Measurements from ENCODE around the gene NUAK2. TPM values are rescaled to one million over a fixed set of nuclear protein-coding genes. Genes with fewer than 3 reads are reported as not detected.

NUAK2 gene
- total and polyA plus RNA-seq, 2 of the 8 experiments (the other 6 are each of a cell fraction or from before 2014, with no cell fraction given): 9.4 to 12.9 TPM

DNA sequence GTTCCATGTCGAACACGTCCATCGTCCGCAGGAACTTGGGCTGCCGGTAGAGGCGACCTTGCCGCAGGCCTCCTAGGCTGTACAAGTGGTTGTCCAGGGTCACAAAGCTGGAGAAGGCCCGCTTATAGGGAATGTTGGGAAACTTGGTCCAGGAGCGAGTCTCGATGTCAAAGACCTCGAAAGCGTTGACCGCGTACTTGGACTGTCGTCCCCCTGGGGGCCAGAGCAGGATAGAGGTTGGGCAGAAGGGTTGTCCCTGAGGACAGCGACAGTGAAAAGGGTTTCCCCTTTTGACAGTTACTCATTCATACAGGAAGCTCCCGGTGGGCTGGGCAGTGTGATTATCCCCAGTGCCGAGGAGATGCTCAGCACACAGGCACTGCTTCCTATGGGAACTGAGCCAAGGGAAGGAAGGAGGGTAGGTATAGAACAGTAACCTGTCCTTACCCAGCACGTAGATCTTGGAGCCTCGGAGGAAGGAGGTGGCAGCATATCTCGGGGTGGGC lies 17.7 kb upstream of the NUAK2 start:
- TF ChIP-seq USF2 (IDR thresholded peaks at IDR 0.05; ENCODE audit: low read length) (no peak), NRF1 (IDR thresholded peaks at IDR 0.05; ENCODE audit: low read depth, low read length) (no peak), KDM4A (IDR thresholded peaks at IDR 0.05; ENCODE audit: low read depth, low read length, severe bottlenecking) (no peak), TCF12 (IDR thresholded peaks at IDR 0.05; ENCODE audit: low read depth, low read length) (no peak), BCL11A (IDR thresholded peaks at IDR 0.05; ENCODE audit: low read depth in 2 of 2, low read length in 2 of 2) (no peak), CHD1 (IDR thresholded peaks at IDR 0.05; ENCODE audit: low read depth, low read length) (no peak), FOSL1 (IDR thresholded peaks at IDR 0.05; ENCODE audit: insufficient read depth, low read depth, low read length) (no peak), ATF2 (IDR thresholded peaks at IDR 0.05; ENCODE audit: low read length) (no peak)
- Histone ChIP-seq H3K36me3 (ENCODE audit: control insufficient read depth in 2 of 4, insufficient read depth in 4 of 4, low read length in 3 of 4) (no peaks in the 10 kb centered on the region), H3K9me3 (ENCODE audit: insufficient read depth in 2 of 2, low read depth in 1 of 2, low read length in 1 of 2) (peaks cover 0 to 4% of the 10 kb centered on the region in 2 experiments; a peak in 1 of 4 replicates), H3K9ac (replicated peaks in 1 of 4; ENCODE audit: extremely low read depth in 1 of 4, low read depth in 3 of 4, low read length in 3 of 4) (no peak overlapping the region), H3K27ac (ENCODE audit: low read depth, low read length) (no peak overlapping the region), H4K91ac (replicated peaks; ENCODE audit: insufficient read length, low read length) (peak overlapping the region; percentile 36), H3K56ac (replicated peaks; ENCODE audit: insufficient read length, low read depth, low read length) (no peak overlapping the region), H3K27me3 (replicated peaks in 1 of 4; ENCODE audit: control insufficient read depth in 3 of 4, extremely low read depth in 1 of 4, insufficient read depth in 3 of 4, low read length in 3 of 4) (peaks cover 11 to 23% (median 22%) of the 10 kb centered on the region in 4 experiments), H2BK5ac (ENCODE audit: low read depth, low read length) (no peak overlapping the region; the same call in 1 of the 2 replicates), H3K18ac (ENCODE audit: extremely low read depth, low read length) (no peak overlapping the region), H3K79me2 (ENCODE audit: control insufficient read depth in 1 of 2, insufficient read depth in 2 of 2, low read length in 2 of 2) (no peaks in the 10 kb centered on the region), H4K5ac (ENCODE audit: insufficient read length, low read depth, low read length) (no peak overlapping the region), H4K20me1 (replicated peaks in 1 of 2; ENCODE audit: control insufficient read depth in 1 of 2, insufficient read depth in 2 of 2, low read length in 2 of 2) (no peaks in the 10 kb centered on the region), H4K8ac (ENCODE audit: extremely low read depth, insufficient read depth, low read length) (no peak overlapping the region), H2AFZ (ENCODE audit: low read length) (no peak overlapping the region), H2BK15ac (ENCODE audit: low read length) (no peak overlapping the region), H3K23me2 (ENCODE audit: low read depth, low read length) (peaks cover 7% of the 10 kb centered on the region; the same call in 1 of the 2 replicates), H3K14ac (ENCODE audit: insufficient read length) (no peak overlapping the region), H3K4me2 (ENCODE audit: insufficient read depth in 1 of 2, low read depth in 2 of 2, low read length in 2 of 2) (no peak overlapping the region), H3K23ac (ENCODE audit: insufficient read length) (no peak overlapping the region), H2BK12ac (ENCODE audit: low read depth, low read length) (peak overlapping the region; percentile 90; the same call in 1 of the 2 replicates), H3K4me3 (ENCODE audit: extremely low read depth in 1 of 4, insufficient read depth in 2 of 4, low read depth in 3 of 4, low read length in 4 of 4) (no peak overlapping the region), H2BK20ac (ENCODE audit: low read length) (0 out of 2 replicates have a peak overlapping the region, but pooled peaks have one; percentile 64), H3K4ac (replicated peaks; ENCODE audit: insufficient read length, low read depth, low read length) (no peak overlapping the region), H3K4me1 (replicated peaks in 1 of 4; ENCODE audit: control insufficient read depth in 3 of 4, insufficient read depth in 4 of 4, low read length in 3 of 4) (peaks cover 0 to 9% (median 3%) of the 10 kb centered on the region in 4 experiments; a peak in 6 of 7 replicates), H3K79me1 (ENCODE audit: low read depth, low read length) (no peaks in the 10 kb centered on the region), H2AK5ac (ENCODE audit: low read depth, low read length) (no peak overlapping the region), H2BK120ac (replicated peaks; ENCODE audit: low read depth, low read length) (no peak overlapping the region)
- ChIA-PET CTCF (ENCODE audit: partially characterized antibody) (interaction anchor here (0.8 to 67.1 kb wide), 15 partner anchors 8 to 193 kb away, joined by 3 to 2424 read pairs (median 4); no protein-coding TSS in a partner anchor), POLR2A (ENCODE audit: partially characterized antibody) (interaction anchor here (0.7 kb wide), 1 partner anchor 15 kb away, joined by 3 read pairs; no protein-coding TSS in a partner anchor)
- no peak for DNase-seq (ENCODE audit: low read depth in 1 of 2, low spot score in 2 of 2)
- FAIRE-seq: no peak
- 94% methylated on average over 21 of the region's 21 CpGs; no CpG with 5 or more reads in 1 of the 2 experiments for WGBS, 2 experiments (ENCODE audit: extremely low coverage in 1 of 2, insufficient coverage in 1 of 2, insufficient read length in 1 of 2, insufficient replicate concordance in 2 of 2, low coverage in 1 of 2, low lambda C conversion rate in 2 of 2, missing lambda C conversion rate in 1 of 2)
